Gastroesophageal sphincter (tissue), 4 donors: ENCODE results near the gene FNDC4. TPM values are rescaled to one million over a fixed set of nuclear protein-coding genes. Genes with fewer than 3 reads are reported as not detected.

Experiments used
- ATAC-seq: fragments of 150-250 bp; one replicate; pipeline ENCODE4 v1.9.1; 2016; ENCODE audit warnings: mild to moderate bottlenecking, moderate library complexity
- H3K27ac ChIP-seq, 4 donors: fragments of 200-600 bp; sonication (generic) in 3 of 4; 1 replicate in 3 of 4; 2 replicates in 1 of 4; pipeline ENCODE4 v1.5.1; 2016 to 2019
- H3K27me3 ChIP-seq: fragments of 200-600 bp; sonication (generic); one replicate; pipeline ENCODE4 v1.5.1; 2019
- H3K36me3 ChIP-seq, 2 donors: fragments of 200-600 bp; sonication (generic); one replicate each; pipeline ENCODE4 v1.5.1; 2019; ENCODE audit warnings: control low read depth in 1 of 2
- H3K4me1 ChIP-seq, 3 donors: fragments of 200-600 bp; sonication (generic); 1 replicate in 2 of 3; 2 replicates in 1 of 3; pipeline ENCODE4 v1.5.1; 2016 to 2019; ENCODE audit warnings: control low read depth in 2 of 3
- H3K4me3 ChIP-seq, 2 donors: fragments of 200-600 bp; sonication (generic); one replicate each; pipeline ENCODE4 v1.5.1; 2019; ENCODE audit warnings: mild to moderate bottlenecking in 1 of 2, moderate library complexity in 1 of 2
- H3K9me3 ChIP-seq, 3 donors: fragments of 200-600 bp; sonication (generic); one replicate each; pipeline ENCODE4 v1.5.1; 2017 to 2019; ENCODE audit warnings: control low read depth in 2 of 3
- CTCF ChIP-seq, 4 experiments: fragments of 200-600 bp in 2 of 4; fragments of 450-650 bp in 2 of 4; sonication (generic) in 1 of 4; IDR thresholded peaks; one replicate each; pipeline ENCODE4 v1.5.1; 2017 to 2019; ENCODE audit warnings: antibody characterized with exemption in 4 of 4, mild to moderate bottlenecking in 2 of 4, moderate library complexity in 2 of 4
- EP300 ChIP-seq: sonication (generic); formaldehyde crosslinking; IDR thresholded peaks from one replicate; pipeline ENCODE4 v1.6.1; 2017; ENCODE audit warnings: antibody characterized with exemption, mild to moderate bottlenecking
- POLR2A ChIP-seq, 2 donors: fragments of 450-650 bp; IDR thresholded peaks; one replicate each; pipeline ENCODE4 v1.6.1; 2017; ENCODE audit warnings: antibody characterized with exemption in 2 of 2, mild to moderate bottlenecking in 2 of 2, moderate library complexity in 1 of 2
- POLR2AphosphoS5 ChIP-seq: sonication (generic); formaldehyde crosslinking; IDR thresholded peaks from one replicate; pipeline ENCODE4 v1.6.1; 2017; ENCODE audit warnings: antibody characterized with exemption
- WGBS, 2 donors: methylation state at CpG; one replicate each; pipeline ENCODE4 v1.1.5; 2018; ENCODE audit warnings: low coverage in 1 of 2; 5-methylcytosine and 5-hydroxymethylcytosine counted together
- small RNA-seq, 4 donors: library from RNA; depleted of rRNA; stranded (forward); fragments of <200 nt; gene quantifications; one replicate each; pipeline ENCODE3, GENCODE V24; 2016
- total RNA-seq, 4 donors: library from RNA; depleted of rRNA; stranded (reverse); fragments of >200 nt; gene quantifications; one replicate each; pipeline ENCODE4 v1.1.0, GENCODE V29; 2016

Gene FNDC4
- total RNA-seq, 4 donors from 2014 or later: 7.0 to 11.7 (median 9.9) TPM

- Histone ChIP-seq H3K4me1 (peaks cover 0 to 15% (median 3%) of the 10 kb centered on the region in 3 donors), H3K27ac (no peak overlapping the region), H3K36me3 (peaks cover 0 to 82% of the 10 kb centered on the region in 2 donors), H3K9me3 (no peaks in the 10 kb centered on the region), H3K4me3 (no peak overlapping the region), H3K27me3 (no peaks in the 10 kb centered on the region)
- TF ChIP-seq CTCF (IDR thresholded peaks at IDR 0.05): no peak
- TF ChIP-seq POLR2AphosphoS5: no peak
- TF ChIP-seq EP300: no peak
- 88% methylated on average over 7 of the region's 8 CpGs; no CpG with 5 or more reads in 1 of the 2 donors for WGBS, 2 donors
- ATAC-seq: no peak
Observed at GRCh38 chr2:27445155-27445554, 49.8 kb downstream of the FNDC4 start.

GRCh38 chr2:27442920-27443282 lies 52.1 kb downstream of the FNDC4 start:
- H3K36me3 ChIP-seq: peaks cover 0 to 82% of the 10 kb centered on the region in 2 donors
- WGBS, 2 donors: 85 to 96% methylated on average over 4 to 5 of the region's 6 CpGs
- peaks cover 0 to 15% (median 3%) of the 10 kb centered on the region in 3 donors for H3K4me1 ChIP-seq
- TF ChIP-seq EP300 (no peak), CTCF (IDR thresholded peaks at IDR 0.05) (no peak), POLR2A (IDR thresholded peaks at IDR 0.05) (no peak), POLR2AphosphoS5 (no peak)
- no peaks in the 10 kb centered on the region for H3K27me3 ChIP-seq
- no peaks in the 10 kb centered on the region for H3K9me3 ChIP-seq
- peak overlapping the region in 1 of 2 donors; percentile 42 for H3K4me3 ChIP-seq
- peak; percentile 9 for ATAC-seq
- H3K27ac ChIP-seq: peak overlapping the region in 3 of 4 donors; percentile 34 to 73 (median 57)

DNA sequence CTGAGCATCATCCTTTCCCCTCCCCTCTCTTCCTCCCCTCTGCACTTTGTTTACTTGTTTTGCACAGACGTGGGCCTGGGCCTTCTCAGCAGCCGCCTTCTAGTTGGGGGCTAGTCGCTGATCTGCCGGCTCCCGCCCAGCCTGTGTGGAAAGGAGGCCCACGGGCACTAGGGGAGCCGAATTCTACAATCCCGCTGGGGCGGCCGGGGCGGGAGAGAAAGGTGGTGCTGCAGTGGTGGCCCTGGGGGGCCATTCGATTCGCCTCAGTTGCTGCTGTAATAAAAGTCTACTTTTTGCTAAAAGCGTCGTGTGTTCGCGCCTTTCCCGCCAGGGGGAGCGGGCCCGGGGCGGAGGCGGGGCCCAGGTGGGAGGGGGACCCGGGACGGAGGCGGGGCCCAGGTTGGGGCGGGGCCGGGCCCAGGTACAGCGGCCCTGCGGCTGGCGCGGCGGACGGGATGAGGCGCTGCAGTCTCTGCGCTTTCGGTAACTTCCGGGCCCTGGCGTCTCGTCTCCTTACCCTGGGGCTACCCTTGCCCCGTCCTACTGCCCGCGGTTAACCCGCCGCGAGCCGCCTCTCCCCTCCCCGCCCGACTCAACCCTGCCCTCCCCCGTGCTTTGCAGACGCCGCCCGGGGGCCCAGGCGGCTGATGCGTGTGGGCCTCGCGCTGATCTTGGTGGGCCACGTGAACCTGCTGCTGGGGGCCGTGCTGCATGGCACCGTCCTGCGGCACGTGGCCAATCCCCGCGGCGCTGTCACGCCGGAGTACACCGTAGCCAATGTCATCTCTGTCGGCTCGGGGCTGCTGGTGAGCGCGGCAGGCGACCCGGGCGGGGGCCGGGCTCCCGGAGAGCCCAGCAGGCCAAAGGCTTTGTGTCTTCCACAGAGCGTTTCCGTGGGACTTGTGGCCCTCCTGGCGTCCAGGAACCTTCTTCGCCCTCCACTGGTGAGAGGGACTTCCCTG lies 52.8 kb downstream of the FNDC4 start, which contains the start of gene KRTCAP3:
Gene KRTCAP3 (plus strand): TSS at position 424 of the 962 bp plus-strand sequence. CDS start 32 bp downstream, at position 456.
- H3K4me1 ChIP-seq: peaks cover 0 to 15% (median 3%) of the 10 kb centered on the region in 3 donors
- peak; percentile 48 for ATAC-seq
- peak within 1 kb of the TSS in 3 of 4 donors; percentile 34 to 73 (median 57) for H3K27ac ChIP-seq
- H3K36me3 ChIP-seq: peaks cover 1 to 82% of the 10 kb centered on the region in 2 donors
- peak within 1 kb of the TSS in 1 of 2 donors; percentile 42 for H3K4me3 ChIP-seq
- WGBS, 2 donors: 43 to 48% methylated on average over 2 to 13 of the region's 80 CpGs
- TF ChIP-seq EP300 (no peak), POLR2AphosphoS5 (peak; percentile 32), CTCF (IDR thresholded peaks at IDR 0.05) (peak in 1 of 4 experiments; percentile 6), POLR2A (IDR thresholded peaks at IDR 0.05) (peak in 1 of 2 donors; percentile 6)
- no peaks in the 10 kb centered on the region for H3K9me3 ChIP-seq
- no peaks in the 10 kb centered on the region for H3K27me3 ChIP-seq

Small RNAs within 50 kb of the gene (small RNA-seq; reads per million reads assigned to genes)
- gene RNU6-986P: 0 reads per million in 4 donors

Other genes starting within 250 kb of the FNDC4 start
- gene SLC30A3, start 232.2 kb downstream of the FNDC4 start, total RNA-seq: not detected
- gene DNAJC5G, start 219.8 kb downstream of the FNDC4 start, total RNA-seq: not detected
- under 1 TPM in 2 of 4 donors, not detected in 2; 0.15 to 0.31 TPM for gene TRIM54, start 212.8 kb downstream of the FNDC4 start, total RNA-seq
- 1 to 10 TPM in 3 of 4 donors, under 1 TPM in 1; 0.67 to 5.0 (median 2.0) TPM for gene UCN, start 186.8 kb downstream of the FNDC4 start, total RNA-seq
- 10 to 100 TPM; 57.9 to 93.4 (median 66.4) TPM for gene MPV17, start 172.1 kb downstream of the FNDC4 start, total RNA-seq
- 10 to 100 TPM; 26.2 to 68.5 (median 32.0) TPM for gene GTF3C2, start 138.4 kb downstream of the FNDC4 start, total RNA-seq
- gene EIF2B4, start 124.9 kb downstream of the FNDC4 start, total RNA-seq: 10 to 100 TPM; 40.8 to 54.9 (median 48.8) TPM
- gene SNX17, start 124.6 kb downstream of the FNDC4 start, total RNA-seq: 100 to 1,000 TPM; 104 to 130 (median 118) TPM
- 10 to 100 TPM in 2 of 4 donors, 1 to 10 TPM in 2; 6.6 to 16.3 (median 11.0) TPM for gene ZNF513, start 114.5 kb downstream of the FNDC4 start, total RNA-seq
- 10 to 100 TPM; 50.2 to 74.2 (median 58.8) TPM for gene PPM1G, start 85.6 kb downstream of the FNDC4 start, total RNA-seq
- gene NRBP1, start 66.6 kb downstream of the FNDC4 start, total RNA-seq: 10 to 100 TPM; 78.5 to 90.7 (median 89.1) TPM
- 1 to 10 TPM in 1 of 4 donors, under 1 TPM in 1, not detected in 2; 0.94 to 1.1 TPM for gene KRTCAP3, start 52.8 kb downstream of the FNDC4 start, total RNA-seq
- gene IFT172, start 5.5 kb downstream of the FNDC4 start, total RNA-seq: 10 to 100 TPM; 17.9 to 34.8 (median 30.3) TPM
- gene GCKR, start 1.6 kb upstream of the FNDC4 start, total RNA-seq: under 1 TPM in 1 of 4 donors, not detected in 3; 0.58 TPM
- 10 to 100 TPM; 32.3 to 52.1 (median 44.4) TPM for gene ZNF512, start 87.8 kb upstream of the FNDC4 start, total RNA-seq
- gene CCDC121, start 133.8 kb upstream of the FNDC4 start, total RNA-seq: 10 to 100 TPM in 1 of 4 donors, 1 to 10 TPM in 3; 3.1 to 14.0 (median 5.0) TPM
- gene GPN1, start 133.8 kb upstream of the FNDC4 start, total RNA-seq: 10 to 100 TPM; 20.9 to 34.5 (median 21.4) TPM
- gene SUPT7L, start 168.4 kb upstream of the FNDC4 start, total RNA-seq: 10 to 100 TPM; 15.1 to 31.9 (median 25.6) TPM
- 10 to 100 TPM; 18.1 to 23.5 (median 21.4) TPM for gene SLC4A1AP, start 168.7 kb upstream of the FNDC4 start, total RNA-seq